22Rv1 (cell line): Measurements from ENCODE around the gene CRACR2B.
A peak's percentile ranks its signal among the peaks of the same experiment; 100 is the strongest.

Experiments used
- CTCF ChIP-seq: fragments of 450-650 bp; IDR thresholded peaks from 2 replicates; pipeline ENCODE4 v1.5.1; 2017; ENCODE audit warnings: mild to moderate bottlenecking
- ZFX ChIP-seq: fragments of 450-650 bp; IDR thresholded peaks from 2 replicates; pipeline ENCODE4 v1.6.1; 2017; ENCODE audit warnings: antibody characterized with exemption, borderline replicate concordance

GRCh38 chr11:870127-870413, 42.4 kb downstream of the CRACR2B start:
- TF ChIP-seq CTCF (0 out of 2 replicates have a peak, but pooled peaks have one; percentile 15), ZFX (no peak)
